Measurements from ENCODE around the gene HCN1.

- TF ChIP-seq CTCF (IDR thresholded peaks at IDR 0.05) (no peak), FOSL2 (IDR thresholded peaks at IDR 0.05) (no peak), FOSL2 (CRISPR knock-in tag; IDR thresholded peaks at IDR 0.05) (no peak), POLR2A (IDR thresholded peaks at IDR 0.05; ENCODE audit: low read length) (no peak), MAZ (IDR thresholded peaks at IDR 0.05; ENCODE audit: borderline replicate concordance, low read depth, low read length) (no peak), ZC3H11A (IDR thresholded peaks at IDR 0.05) (no peak), HDAC2 (IDR thresholded peaks at IDR 0.05) (no peak)
- TF ChIP-seq, protein P1, sequence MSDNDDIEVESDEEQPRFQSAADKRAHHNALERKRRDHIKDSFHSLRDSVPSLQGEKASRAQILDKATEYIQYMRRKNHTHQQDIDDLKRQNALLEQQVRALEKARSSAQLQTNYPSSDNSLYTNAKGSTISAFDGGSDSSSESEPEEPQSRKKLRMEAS (IDR thresholded peaks at IDR 0.05): no peak
These were observed 9.6 kb downstream of the HCN1 start for GRCh38 chr5:45686620-45687019.

Data from A549 (cell line).